GM06990 (cell line): ENCODE measurements around the gene MEOX2.

Experiments
- DNase-seq: peaks from one replicate; pipeline ENCODE4 v3.0.0-alpha.2; 2011; ENCODE audit not compliant: insufficient read length; ENCODE audit errors: extremely low read depth
- H3K27me3 ChIP-seq: replicated peaks from 2 replicates; pipeline ENCODE4 v1.6.0; 2011; ENCODE audit warnings: low read length; ENCODE audit not compliant: control insufficient read depth, insufficient read depth
- H3K36me3 ChIP-seq: 2 replicates; pipeline ENCODE4 v1.5.1; 2011; ENCODE audit warnings: low read length; ENCODE audit not compliant: control insufficient read depth, insufficient read depth
- H3K4me3 ChIP-seq: replicated peaks from 2 replicates; pipeline ENCODE4 v1.5.1; 2011; ENCODE audit warnings: low read depth, mild to moderate bottlenecking, control low read depth, low read length
- CTCF ChIP-seq: IDR thresholded peaks from 2 replicates; pipeline ENCODE4 v1.5.1; 2011; ENCODE audit warnings: low read length, control low read depth, mild to moderate bottlenecking, inconsistent platforms; ENCODE audit not compliant: insufficient read depth, poor library complexity, severe bottlenecking

MEOX2 gene

GRCh38 chr7:15715435-15715834 is 29.0 kb upstream of the MEOX2 start:
- Histone ChIP-seq H3K36me3 (no peaks in the 10 kb centered on the region), H3K4me3 (no peak overlapping the region), H3K27me3 (no peaks in the 10 kb centered on the region)
- TF ChIP-seq CTCF: no peak
- DNase-seq: no peak

- Histone ChIP-seq H3K27me3 (no peaks in the 10 kb centered on the region), H3K36me3 (no peaks in the 10 kb centered on the region), H3K4me3 (no peak overlapping the region)
- TF ChIP-seq CTCF: no peak
- DNase-seq: no peak
Observed at GRCh38 chr7:15709978-15710377, 23.5 kb upstream of the MEOX2 start.

GRCh38 chr7:15707570-15707969 is 21.1 kb upstream of the MEOX2 start:
- TF ChIP-seq CTCF: no peak

GRCh38 chr7:15703732-15704131 is 17.2 kb upstream of the MEOX2 start:
- Histone ChIP-seq H3K27me3 (no peaks in the 10 kb centered on the region), H3K36me3 (no peaks in the 10 kb centered on the region)
- no peak for TF ChIP-seq CTCF

More at GRCh38 chr7:15707570-15707969, 21.1 kb upstream of the MEOX2 start:
- Histone ChIP-seq H3K4me3 (no peak overlapping the region), H3K36me3 (no peaks in the 10 kb centered on the region), H3K27me3 (no peaks in the 10 kb centered on the region)
- no peak for DNase-seq

GRCh38 chr7:15692501-15693020 is 6.1 kb upstream of the MEOX2 start:
- no peak for DNase-seq
- no peak for TF ChIP-seq CTCF
- H3K27me3 ChIP-seq: no peaks in the 10 kb centered on the region
- H3K4me3 ChIP-seq: no peak overlapping the region
- no peaks in the 10 kb centered on the region for H3K36me3 ChIP-seq

More at GRCh38 chr7:15703732-15704131, 17.2 kb upstream of the MEOX2 start:
- DNase-seq: no peak
- H3K4me3 ChIP-seq: no peak overlapping the region

GRCh38 chr7:15688911-15689310 is 2.4 kb upstream of the MEOX2 start:
- H3K4me3 ChIP-seq: no peak overlapping the region
- H3K36me3 ChIP-seq: no peaks in the 10 kb centered on the region
- H3K27me3 ChIP-seq: no peaks in the 10 kb centered on the region
- DNase-seq: no peak
- no peak for TF ChIP-seq CTCF
